GM19193 (cell line): ENCODE measurements around the gene ATG4B.
A peak's percentile ranks its signal among the peaks of the same experiment; 100 is the strongest.

Experiments used
- POLR2A ChIP-seq: IDR thresholded peaks from 4 replicates; pipeline ENCODE4 v1.6.1; 2011; ENCODE audit not compliant: insufficient read depth, insufficient read length; ENCODE audit errors: extremely low read depth

Gene ATG4B

GRCh38 chr2:241637018-241637794, at the start of gene ATG4B, which contains the start of gene THAP4:
TSS of gene ATG4B (plus strand) at chr2:241637693. CDS start at chr2:241637715, 22 bp downstream.
TSS of gene THAP4 (minus strand) at chr2:241637158. CDS start at chr2:241637017, 141 bp downstream.
- TF ChIP-seq POLR2A = peak; percentile 81

- no peak for TF ChIP-seq POLR2A
Measured at GRCh38 chr2:241592126-241592845, 45.2 kb upstream of the ATG4B start.

DNA sequence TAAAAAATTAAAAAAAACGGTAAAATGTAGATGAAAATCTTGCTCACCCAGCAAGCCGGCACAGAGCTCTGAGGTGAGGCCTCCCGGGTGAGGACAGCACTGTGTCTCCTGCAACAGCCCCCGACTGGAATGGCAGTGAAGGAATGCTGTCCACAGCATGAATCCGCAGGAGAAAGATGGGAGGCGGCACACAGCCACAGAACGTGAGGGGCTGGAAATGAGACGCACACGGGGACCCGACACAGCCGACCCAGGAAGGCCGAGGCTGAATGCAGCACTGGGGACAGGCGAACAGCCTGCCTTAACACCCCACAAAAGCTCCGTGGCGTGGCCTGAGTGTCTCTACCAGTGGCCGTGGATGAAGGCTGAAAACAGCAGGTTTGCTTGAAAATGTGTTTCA, 44.2 kb upstream of the ATG4B start:
- TF ChIP-seq POLR2A = no peak

- TF ChIP-seq POLR2A = no peak
Measured at GRCh38 chr2:241595600-241596140, 41.8 kb upstream of the ATG4B start.

DNA sequence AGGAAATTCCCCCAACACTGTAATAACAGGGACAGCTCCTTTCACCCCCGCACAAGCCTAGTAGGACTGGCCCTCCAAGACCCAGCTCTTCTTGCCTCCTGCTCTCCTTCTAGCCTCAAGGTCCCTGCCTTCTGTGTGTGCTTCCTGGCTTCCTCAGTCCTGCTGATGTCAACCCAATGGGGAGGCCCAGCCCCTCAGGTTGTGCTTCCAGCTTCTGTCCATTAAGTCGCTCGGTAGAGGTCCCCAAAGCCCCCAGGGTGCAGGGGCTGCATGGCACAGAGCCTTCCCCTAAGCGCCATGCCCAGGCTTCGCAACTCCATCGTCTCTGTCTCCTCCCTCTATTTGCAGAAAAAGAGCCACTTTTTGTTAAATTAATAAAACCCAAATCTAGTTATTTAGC, 39.9 kb upstream of the ATG4B start:
- no peak for TF ChIP-seq POLR2A

DNA sequence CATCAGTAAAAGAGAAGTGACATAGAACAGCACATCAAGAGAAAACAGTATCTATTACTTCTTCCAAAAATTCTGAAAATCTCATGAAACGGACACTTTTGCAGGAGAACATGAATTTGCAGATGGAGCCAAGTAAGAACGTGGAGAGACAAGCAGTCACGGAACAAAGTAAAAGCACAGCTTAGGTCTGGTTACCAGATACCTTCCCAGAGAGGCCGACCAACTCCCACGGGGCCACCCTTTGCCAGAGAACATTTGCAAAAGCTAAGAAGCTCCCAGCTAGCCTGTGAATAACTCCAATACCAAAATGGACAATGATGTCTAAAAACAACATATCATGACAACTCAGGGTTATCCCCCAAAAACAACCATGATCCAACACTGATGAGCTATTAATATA, 39.4 kb upstream of the ATG4B start:
- no peak for TF ChIP-seq POLR2A

DNA sequence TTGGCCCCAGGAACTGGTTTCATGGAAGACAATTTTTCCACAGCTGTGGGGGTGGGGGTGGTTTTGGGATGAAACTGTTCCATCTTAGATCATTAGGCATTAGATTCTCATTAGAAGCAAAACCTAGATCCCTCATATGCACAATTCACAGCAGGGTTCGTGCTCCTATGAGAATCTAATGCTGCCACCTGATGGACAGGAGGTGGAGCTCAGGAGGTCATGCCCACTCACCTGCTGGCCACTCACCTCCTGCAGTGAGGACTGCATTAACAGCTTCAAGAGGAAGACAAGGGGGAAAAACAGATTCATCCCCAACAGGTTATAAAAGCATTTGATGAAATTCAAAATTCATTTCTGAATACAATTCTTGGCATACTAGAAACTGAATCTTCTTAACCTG, 39.0 kb upstream of the ATG4B start:
- no peak for TF ChIP-seq POLR2A

GRCh38 chr2:241599615-241600014, 37.9 kb upstream of the ATG4B start:
- TF ChIP-seq POLR2A = no peak

DNA sequence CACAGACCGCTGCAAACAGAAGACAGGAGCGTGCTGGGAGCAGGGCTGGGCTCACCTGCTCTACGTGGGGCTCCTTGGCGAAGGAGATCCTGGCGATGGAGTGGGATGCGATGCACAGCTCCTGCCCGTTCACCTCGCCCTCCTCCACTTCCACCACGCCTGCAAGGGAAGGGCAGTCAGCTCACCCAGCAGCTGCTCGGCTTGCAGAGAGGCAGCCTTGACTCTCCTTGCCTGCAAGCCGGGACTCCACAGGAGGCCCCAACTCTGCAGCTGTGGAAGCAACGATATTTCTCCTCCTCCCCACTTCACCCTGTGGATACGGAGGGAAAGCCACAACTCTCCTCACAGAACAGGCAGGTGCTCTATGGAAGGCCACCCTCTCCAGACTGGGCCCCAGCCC, 35.7 kb upstream of the ATG4B start:
- no peak for TF ChIP-seq POLR2A

DNA sequence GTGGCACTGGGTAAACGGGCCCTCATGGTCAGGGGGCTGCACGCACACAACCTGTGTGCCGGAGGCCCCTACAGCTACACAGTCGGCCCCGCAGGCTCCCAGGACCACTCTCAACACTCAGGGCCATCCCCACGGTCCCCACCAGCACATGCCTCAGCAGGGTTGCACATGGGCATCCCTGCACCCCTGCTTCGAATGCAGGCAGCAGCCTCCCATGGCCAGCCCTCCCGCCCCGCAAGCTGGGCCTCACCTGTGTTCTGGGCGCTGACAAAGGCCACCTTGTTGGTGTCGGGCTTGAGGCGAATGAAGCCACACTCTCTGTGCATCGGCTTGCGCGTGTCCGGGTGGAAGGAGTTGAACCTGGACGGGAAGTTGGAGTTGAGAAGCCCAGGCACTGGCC, 34.8 kb upstream of the ATG4B start:
- TF ChIP-seq POLR2A = no peak

DNA sequence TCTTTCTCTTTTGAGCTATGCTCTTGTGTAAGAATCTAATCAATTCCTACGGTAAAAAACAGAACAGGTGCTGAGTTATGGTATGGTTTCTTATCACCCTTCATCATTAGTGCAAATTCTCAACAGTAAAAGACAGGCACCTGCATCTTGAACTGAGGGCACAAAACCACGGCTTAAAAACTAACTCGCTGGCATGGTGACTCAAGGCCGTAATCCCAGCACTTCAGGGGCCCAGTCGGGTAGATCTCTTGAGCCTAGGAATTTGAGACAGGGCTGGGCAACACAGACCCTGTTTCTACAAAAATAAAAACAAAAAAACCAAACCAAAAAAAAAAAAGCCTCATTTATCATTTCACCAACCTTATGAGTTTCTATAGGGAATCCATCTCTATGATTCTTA, 33.8 kb upstream of the ATG4B start:
- no peak for TF ChIP-seq POLR2A

GRCh38 chr2:241606186-241606585, 31.3 kb upstream of the ATG4B start:
- TF ChIP-seq POLR2A = no peak

GRCh38 chr2:241607162-241607885, 30.2 kb upstream of the ATG4B start:
- no peak for TF ChIP-seq POLR2A

DNA sequence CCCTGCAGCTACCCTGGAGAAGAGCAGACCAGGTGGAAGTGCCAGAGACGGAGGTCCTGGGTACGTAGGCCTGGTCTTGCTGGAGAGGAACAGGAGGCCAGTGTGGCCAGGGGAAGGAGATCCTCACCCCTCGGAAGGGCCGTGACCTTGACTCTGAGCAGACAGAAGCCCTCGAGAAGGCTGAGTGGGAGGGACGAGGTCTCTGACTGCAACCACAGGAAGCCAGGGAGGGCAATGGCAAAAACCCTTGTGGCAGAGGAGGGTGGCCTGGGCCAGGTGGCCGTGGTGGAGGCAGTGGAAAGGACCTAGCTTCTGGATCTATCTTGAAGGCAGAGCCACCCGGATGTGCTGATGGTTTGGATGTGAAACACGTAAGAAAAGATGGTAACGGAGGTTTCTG, 28.6 kb upstream of the ATG4B start:
- no peak for TF ChIP-seq POLR2A

DNA sequence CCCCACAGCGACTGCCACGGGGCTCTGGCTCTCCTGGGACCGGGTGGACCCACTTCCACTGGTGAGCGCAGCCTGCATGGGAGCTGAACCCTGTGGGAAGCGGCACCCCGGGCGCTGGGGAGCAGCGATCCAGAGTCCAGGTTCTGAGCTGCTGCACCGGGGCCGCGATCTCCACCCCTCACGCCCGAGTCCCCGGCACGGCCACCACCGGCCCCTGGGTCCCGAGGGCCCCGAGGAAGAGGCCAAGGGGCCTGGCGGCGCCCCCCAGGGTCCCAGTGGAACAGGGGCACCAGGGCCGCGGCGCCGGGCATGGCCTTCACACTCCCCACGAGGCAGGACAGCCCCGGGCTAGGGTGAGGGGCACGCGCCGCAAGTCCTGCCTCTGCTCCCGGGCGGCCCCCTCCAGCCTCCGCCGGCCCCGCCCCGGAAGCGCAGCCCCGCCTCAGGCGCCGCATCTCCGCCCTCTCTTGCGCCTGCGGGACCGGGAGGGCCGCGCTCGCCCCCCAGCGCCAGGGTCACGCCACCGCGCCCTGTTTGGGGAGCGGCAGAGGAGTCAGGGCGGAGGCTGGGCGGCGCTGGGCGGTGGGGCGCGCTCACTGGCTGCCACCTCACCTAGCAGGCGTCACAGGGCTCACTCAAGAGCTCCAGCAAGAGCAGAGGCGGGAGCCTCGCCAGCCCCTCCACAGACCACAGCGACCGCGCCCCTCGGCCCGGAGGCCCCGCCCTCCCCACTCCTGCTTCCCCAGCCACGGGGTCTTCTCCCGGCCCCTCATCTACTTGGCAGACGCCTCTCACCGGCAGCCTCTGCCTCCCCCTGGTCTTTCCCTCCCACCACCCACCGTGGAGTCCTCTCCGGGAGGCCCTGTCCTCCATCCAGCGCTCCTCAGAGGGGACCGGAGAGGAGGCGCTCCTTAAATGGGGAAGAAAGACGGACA, 27.4 kb upstream of the ATG4B start:
- peak; percentile 26 for TF ChIP-seq POLR2A

GRCh38 chr2:241611062-241611461, 26.4 kb upstream of the ATG4B start:
- no peak for TF ChIP-seq POLR2A
